T-helper 9 cell (primary cell): ENCODE measurements around the gene PCCA.
"Not testable (repeated sequence)": the region's sequence is repeated elsewhere in the genome, so short reads cannot be mapped to it uniquely, and the experiment has no call there.

ENCODE experiments used
- DNase-seq: peaks from one replicate; pipeline ENCODE4 v3.0.0-alpha.2; 2020

Gene PCCA

GRCh38 chr13:100141461-100141961 lies 52.6 kb downstream of the PCCA start:
- not testable (repeated sequence) for DNase-seq

- DNase-seq: no peak
Measured at GRCh38 chr13:100146534-100146933, 57.6 kb downstream of the PCCA start.

DNA sequence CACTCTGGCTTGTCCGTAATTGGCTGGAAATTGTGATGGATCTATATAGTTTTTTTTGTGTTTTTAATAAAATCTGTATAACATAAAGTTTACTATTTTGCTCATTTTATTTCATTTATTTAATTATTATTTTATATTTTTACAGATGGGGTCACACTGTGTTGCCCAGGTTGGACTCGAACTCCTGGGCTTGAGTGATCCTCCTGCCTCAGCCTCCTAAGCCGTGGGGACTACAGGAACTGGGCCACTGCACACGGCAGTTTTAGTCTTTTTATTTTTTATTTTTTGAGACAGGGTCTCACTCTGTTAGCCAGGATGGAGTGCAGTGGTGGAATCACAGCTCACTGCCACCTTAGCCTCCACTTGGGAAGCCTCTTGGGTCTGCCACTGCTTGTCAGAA lies 58.9 kb downstream of the PCCA start:
- no peak for DNase-seq

GRCh38 chr13:100148422-100148821 lies 59.5 kb downstream of the PCCA start:
- DNase-seq: no peak

- no peak for DNase-seq
Measured at GRCh38 chr13:100149389-100149788, 60.5 kb downstream of the PCCA start.

- not testable (repeated sequence) for DNase-seq
Measured at GRCh38 chr13:100150711-100151110, 61.8 kb downstream of the PCCA start.

GRCh38 chr13:100154842-100155416 lies 66.0 kb downstream of the PCCA start:
- DNase-seq: no peak

DNA sequence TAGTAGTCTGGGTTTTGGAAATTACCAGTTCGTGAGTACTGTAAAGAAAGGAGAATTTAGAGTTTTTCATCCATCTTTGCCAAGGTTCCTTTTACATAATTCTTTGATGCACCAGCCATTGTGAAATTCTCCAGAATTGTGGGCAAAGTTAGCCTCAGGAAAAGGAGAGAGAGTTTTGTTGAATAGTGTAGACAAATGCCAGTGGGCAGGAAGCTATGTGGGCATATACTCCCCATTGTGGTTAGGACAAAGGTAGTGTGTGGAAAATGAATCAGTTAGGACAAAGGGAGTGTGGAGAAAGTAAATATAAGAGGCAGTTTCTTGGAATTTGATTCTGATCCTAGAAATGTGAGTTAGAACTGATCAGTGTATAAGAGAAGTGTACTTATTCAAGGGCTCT lies 67.9 kb downstream of the PCCA start:
- no peak for DNase-seq

GRCh38 chr13:100158569-100158968 lies 69.7 kb downstream of the PCCA start:
- no peak for DNase-seq

GRCh38 chr13:100159584-100159983 lies 70.7 kb downstream of the PCCA start:
- no peak for DNase-seq

- DNase-seq: no peak
Measured at GRCh38 chr13:100160450-100160849, 71.6 kb downstream of the PCCA start.

DNA sequence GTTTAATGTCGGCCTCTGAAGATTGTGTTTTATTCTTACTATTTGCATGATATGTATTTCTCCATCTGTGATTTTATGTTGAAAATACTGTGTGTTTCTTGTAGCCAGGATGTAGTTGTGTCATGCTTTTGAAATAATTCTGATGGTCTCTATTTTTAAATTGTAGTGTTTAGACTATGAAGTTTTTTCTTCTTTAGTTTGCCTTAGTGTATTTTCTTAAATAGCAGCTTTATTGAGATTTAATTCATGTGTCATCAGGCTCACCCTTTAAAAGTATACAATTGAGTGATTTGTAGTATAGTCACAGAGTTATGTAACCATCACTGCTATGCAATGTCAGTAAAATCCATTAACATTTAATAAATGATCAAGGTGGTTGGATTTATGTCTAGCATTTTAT lies 74.5 kb downstream of the PCCA start:
- no peak for DNase-seq

- no peak for DNase-seq
Measured at GRCh38 chr13:100173203-100173602, 84.3 kb downstream of the PCCA start.

GRCh38 chr13:100174455-100174854 lies 85.6 kb downstream of the PCCA start:
- not testable (repeated sequence) for DNase-seq

GRCh38 chr13:100175078-100175802 lies 86.3 kb downstream of the PCCA start:
- no peak for DNase-seq

DNA sequence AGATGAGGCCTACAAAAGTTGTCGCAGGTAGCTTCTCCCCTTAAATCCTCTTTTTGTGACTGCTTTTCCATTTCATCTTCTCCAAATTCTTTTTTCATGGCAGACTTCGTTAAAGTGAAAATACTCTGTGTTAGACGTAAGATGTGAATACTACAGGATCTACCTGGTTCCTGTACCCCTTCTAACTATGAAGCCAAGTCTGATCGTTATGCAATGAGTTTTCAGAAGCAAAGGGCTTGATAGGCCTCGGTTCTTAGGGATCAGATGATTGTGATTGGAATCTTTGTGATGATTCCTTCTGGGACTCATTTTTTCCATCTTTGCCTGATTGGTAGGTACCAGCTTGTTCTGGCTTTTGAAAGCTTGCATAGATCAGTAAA lies 86.9 kb downstream of the PCCA start:
- no peak for DNase-seq

GRCh38 chr13:100176801-100177400 lies 88.0 kb downstream of the PCCA start:
- DNase-seq: no peak

DNA sequence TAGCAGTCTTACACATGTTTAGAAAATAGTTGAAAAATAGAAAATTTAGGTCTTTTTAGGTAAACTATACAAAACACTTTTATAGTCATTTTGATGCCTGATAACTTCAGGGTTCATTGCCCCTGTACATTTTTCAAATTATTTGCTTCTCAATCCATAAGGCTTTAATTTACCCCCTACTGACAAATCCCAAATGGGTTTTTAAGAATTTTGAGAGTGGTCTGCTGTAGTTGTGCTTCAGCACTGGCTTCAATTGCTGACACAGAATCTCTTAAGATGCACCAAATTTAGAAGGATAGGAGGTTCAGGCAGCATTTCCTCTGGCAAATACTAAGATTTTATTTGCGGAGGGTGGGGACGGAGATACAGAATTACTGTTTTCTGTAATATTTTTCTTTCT lies 89.4 kb downstream of the PCCA start:
- DNase-seq: no peak

GRCh38 chr13:100179276-100179675 lies 90.4 kb downstream of the PCCA start:
- DNase-seq: no peak

DNA sequence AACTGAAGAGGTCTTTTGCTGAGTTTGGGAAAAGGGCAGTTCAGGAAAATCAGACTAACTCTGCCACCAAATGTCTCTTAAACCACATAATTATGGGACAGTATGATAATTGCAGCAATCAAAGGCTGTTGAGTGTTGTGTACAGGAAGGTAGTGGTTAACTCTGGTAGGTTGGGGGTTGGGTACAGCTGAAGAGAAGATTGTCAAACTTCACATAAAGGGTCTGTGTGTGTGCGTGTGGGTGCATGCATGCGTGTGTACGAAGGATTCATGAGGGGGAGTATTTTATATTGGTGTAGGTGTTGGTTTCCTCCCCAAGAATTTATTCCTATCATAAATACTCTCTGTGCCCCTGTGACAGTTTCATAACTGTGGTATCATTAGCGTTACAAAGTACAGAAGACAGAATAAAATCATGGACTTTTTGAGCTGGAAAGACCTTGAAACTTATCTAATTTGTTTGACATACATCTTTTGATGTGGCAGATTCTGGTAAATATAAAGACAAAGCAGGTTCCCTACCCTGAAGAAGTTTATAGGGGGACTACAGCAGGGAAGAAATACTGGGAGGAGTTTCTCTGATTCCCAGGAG lies 94.1 kb downstream of the PCCA start:
- DNase-seq: no peak

- DNase-seq: no peak
Measured at GRCh38 chr13:100184095-100184494, 95.2 kb downstream of the PCCA start.

DNA sequence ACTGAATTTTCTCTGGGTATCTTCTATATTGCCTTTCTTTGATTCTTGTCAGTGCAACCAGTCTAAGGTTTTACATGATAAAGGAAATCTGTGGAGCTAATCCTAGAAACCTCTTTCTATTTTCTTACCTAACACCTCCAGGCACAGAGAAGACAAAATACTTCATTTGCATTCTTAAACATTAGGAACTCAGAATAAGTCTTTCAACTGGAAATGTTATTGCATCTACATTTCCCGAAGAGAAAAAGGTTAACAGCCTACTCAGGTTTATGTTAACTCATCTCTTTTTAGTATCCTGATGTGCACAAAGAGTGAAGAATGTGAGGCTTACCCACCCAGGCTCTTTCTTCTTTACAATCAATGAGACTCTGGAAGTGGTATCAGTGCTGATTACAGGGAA lies 106.7 kb downstream of the PCCA start:
- DNase-seq: no peak

- DNase-seq: no peak
Measured at GRCh38 chr13:100196375-100196774, 107.5 kb downstream of the PCCA start.

- no peak for DNase-seq
Measured at GRCh38 chr13:100197116-100197515, 108.2 kb downstream of the PCCA start.
